HepG2 (cell line): Measurements from ENCODE around the gene OPN1SW. TPM values are rescaled to one million over a fixed set of nuclear protein-coding genes. Genes with fewer than 3 reads are reported as not detected.

ENCODE experiments used
- ATAC-seq: fragments of 200-7000 bp; cut with Tn5 transposase; 3 replicates; pipeline ENCODE4 v1.9.1; 2020; ENCODE audit warnings: mild to moderate bottlenecking, moderate library complexity
- BruUV-seq: library from RNA; stranded (reverse); fragments of 400-500 nt; replicated peaks from 2 replicates; lab custom pipeline; 2021; lab: Mats Ljungman, UMichigan
- CTCF ChIA-PET: fragments of 300-600 bp; formaldehyde crosslinking; extraction: SDS; loops from one replicate; lab custom pipeline; 2021; ENCODE audit warnings: low total read pairs, inconsistent platforms, low intra/inter-chr PET ratio; lab: Yijun Ruan, JAX
- POLR2A ChIA-PET: fragments of 350-600 bp; sonication (Branson Sonifier 250); formaldehyde crosslinking; loops from one replicate; lab custom pipeline; 2020; ENCODE audit warnings: antibody characterized with exemption, inconsistent platforms; lab: Yijun Ruan, JAX
- DNase-seq: peaks from one replicate; pipeline ENCODE4 v3.0.0-alpha.2; 2015; ENCODE audit warnings: low spot score
- FAIRE-seq: peaks from 3 replicates; lab custom pipeline; 2011; peaks lifted over from hg19 to GRCh38; lab: Jason Lieb, UNC
- H2AFZ ChIP-seq: one replicate; pipeline ENCODE4 v1.6.1; 2011; ENCODE audit warnings: low read length, inconsistent platforms
- H3K27ac ChIP-seq: fragments of 300-600 bp; 3 replicates; pipeline ENCODE4 v1.8.0; 2011; ENCODE audit warnings: mixed run types, mild to moderate bottlenecking, mixed read lengths, low read length, inconsistent platforms; ENCODE audit not compliant: insufficient read depth; ENCODE audit errors: extremely low read length
- H3K27me3 ChIP-seq, 2 experiments: fragments of 200-600 bp in 1 of 2; 2 replicates in 1 of 2; 3 replicates in 1 of 2; pipeline versions ENCODE4 v1.6.0 to v1.8.0; 2011; ENCODE audit warnings: low read length in 2 of 2, mild to moderate bottlenecking in 2 of 2, moderate library complexity in 2 of 2, inconsistent platforms in 1 of 2; ENCODE audit not compliant: insufficient read depth in 2 of 2, control insufficient read depth in 1 of 2
- H3K36me3 ChIP-seq, 2 experiments: fragments of 200-600 bp in 1 of 2; replicated peaks in 1 of 2; 2 replicates in 1 of 2; 3 replicates in 1 of 2; pipeline versions ENCODE4 v1.5.1 to v1.8.0; 2011; ENCODE audit warnings: low read length in 2 of 2, inconsistent platforms in 1 of 2; ENCODE audit not compliant: insufficient read depth in 2 of 2, control insufficient read depth in 1 of 2
- H3K4me1 ChIP-seq: 2 replicates; pipeline ENCODE4 v1.5.1; 2012; ENCODE audit warnings: low read length, inconsistent platforms; ENCODE audit not compliant: insufficient read depth
- H3K4me2 ChIP-seq: 2 replicates; pipeline ENCODE4 v1.6.0; 2011; ENCODE audit warnings: low read depth, low read length, inconsistent platforms
- H3K4me3 ChIP-seq, 3 experiments: fragments of 200-600 bp in 1 of 3; sonication (generic), shearing (Covaris generic) in 1 of 3; replicated peaks in 1 of 3; 2 replicates each; pipeline ENCODE4 v1.5.1; 2011 to 2016; ENCODE audit warnings: low read length in 3 of 3, inconsistent platforms in 2 of 3, low read depth in 2 of 3, mild to moderate bottlenecking in 2 of 3, control low read depth in 1 of 3, mixed read lengths in 1 of 3; ENCODE audit not compliant: insufficient read depth in 1 of 3
- H3K79me2 ChIP-seq: one replicate; pipeline ENCODE4 v1.6.1; 2011; ENCODE audit warnings: low read length, inconsistent platforms; ENCODE audit not compliant: insufficient read depth
- H3K9ac ChIP-seq: 2 replicates; pipeline ENCODE4 v1.6.0; 2011; ENCODE audit warnings: mild to moderate bottlenecking, low read depth, low read length, inconsistent platforms; ENCODE audit not compliant: insufficient read depth
- H3K9me3 ChIP-seq: 2 replicates; pipeline ENCODE4 v1.5.1; 2012; ENCODE audit warnings: mild to moderate bottlenecking, low read length
- H4K20me1 ChIP-seq: 2 replicates; pipeline ENCODE4 v1.6.0; 2011; ENCODE audit warnings: inconsistent platforms, mild to moderate bottlenecking, low read length, moderate library complexity; ENCODE audit not compliant: insufficient read depth
- CCAR2 ChIP-seq: fragments of 200-400 bp; formaldehyde crosslinking; optimal IDR thresholded peaks from 2 replicates; pipeline ENCODE3; 2018; ENCODE audit warnings: low read depth, mild to moderate bottlenecking, low read length, moderate library complexity
- DNMT3B ChIP-seq: conservative IDR thresholded peaks from 2 replicates; pipeline ENCODE4 v1.6.1; 2016; ENCODE audit warnings: missing biosample characterization, control low read depth
- DPF2 ChIP-seq: sonication (generic); formaldehyde crosslinking; IDR thresholded peaks from 2 replicates; pipeline ENCODE4 v1.4.0; 2020; ENCODE audit warnings: mild to moderate bottlenecking, low read depth, missing genetic modification reagents, borderline replicate concordance
- GLMP ChIP-seq: sonication (generic); formaldehyde crosslinking; IDR thresholded peaks from 2 replicates; pipeline ENCODE4 v1.9.0; 2021; ENCODE audit warnings: missing genetic modification reagents, mild to moderate bottlenecking, borderline replicate concordance
- HMG20B ChIP-seq: conservative IDR thresholded peaks from 2 replicates; pipeline ENCODE4 v1.6.1; 2016; ENCODE audit warnings: missing genetic modification reagents, missing compliant biosample characterization
- NFE2L1 ChIP-seq: sonication (generic); formaldehyde crosslinking; IDR thresholded peaks from 2 replicates; pipeline ENCODE4 v1.4.0; 2020; ENCODE audit warnings: missing genetic modification reagents, mild to moderate bottlenecking, borderline replicate concordance
- NFE2L2 ChIP-seq: fragments of 150-350 bp; IDR thresholded peaks from 2 replicates; pipeline ENCODE4 v1.6.1; 2014; ENCODE audit warnings: low read length
- NR1H2 ChIP-seq: sonication (generic); formaldehyde crosslinking; IDR thresholded peaks from 2 replicates; pipeline ENCODE4 v1.8.1; 2022; ENCODE audit warnings: low read depth, missing genetic modification reagents, borderline replicate concordance
- PHF8 ChIP-seq: sonication (generic); formaldehyde crosslinking; IDR thresholded peaks from 2 replicates; pipeline ENCODE4 v1.5.0; 2020; ENCODE audit warnings: missing genetic modification reagents
- SMARCC2 ChIP-seq: fragments of 450-650 bp; IDR thresholded peaks from 2 replicates; pipeline ENCODE4 v1.6.1; 2017; ENCODE audit warnings: antibody characterized with exemption, mild to moderate bottlenecking
- SP1 ChIP-seq, 2 experiments: fragments of 450-650 bp in 1 of 2; sonication (generic) in 1 of 2; formaldehyde crosslinking in 1 of 2; IDR thresholded peaks; 2 replicates each; pipeline versions ENCODE4 v1.4.0 to v1.6.1; 2016 to 2020; ENCODE audit warnings: missing genetic modification reagents in 1 of 2
- TEAD3 ChIP-seq: optimal IDR thresholded peaks from 2 replicates; pipeline ENCODE3; 2016; ENCODE audit warnings: borderline replicate concordance
- TIGD3 ChIP-seq: sonication (generic); formaldehyde crosslinking; IDR thresholded peaks from 2 replicates; pipeline ENCODE4 v1.5.1; 2020; ENCODE audit warnings: mild to moderate bottlenecking, missing genetic modification reagents, borderline replicate concordance
- TOPORS ChIP-seq: sonication (generic); formaldehyde crosslinking; IDR thresholded peaks from 2 replicates; pipeline ENCODE4 v1.8.0; 2023; ENCODE audit warnings: mild to moderate bottlenecking, missing genetic modification reagents
- XBP1 ChIP-seq: sonication (generic); formaldehyde crosslinking; IDR thresholded peaks from 2 replicates; pipeline ENCODE4 v1.5.0; 2020; ENCODE audit warnings: missing genetic modification reagents
- ZC3H13 ChIP-seq: sonication (generic); formaldehyde crosslinking; IDR thresholded peaks from 2 replicates; pipeline ENCODE4 v1.8.1; 2023; ENCODE audit warnings: mild to moderate bottlenecking, missing genetic modification reagents, moderate library complexity
- ZNF143 ChIP-seq: sonication (generic); formaldehyde crosslinking; IDR thresholded peaks from 2 replicates; pipeline ENCODE4 v1.4.0; 2020; ENCODE audit warnings: missing genetic modification reagents
- ZNF616 ChIP-seq: sonication (generic); formaldehyde crosslinking; IDR thresholded peaks from 2 replicates; pipeline ENCODE4 v1.5.0; 2020; ENCODE audit warnings: low read depth, mild to moderate bottlenecking, missing genetic modification reagents
- ZNF737 ChIP-seq: sonication (generic); formaldehyde crosslinking; IDR thresholded peaks from 2 replicates; pipeline ENCODE4 v1.5.0; 2020; ENCODE audit warnings: missing genetic modification reagents, mild to moderate bottlenecking, borderline replicate concordance
- ZNF75D ChIP-seq: sonication (generic); formaldehyde crosslinking; IDR thresholded peaks from 2 replicates; pipeline ENCODE4 v1.8.1; 2023; ENCODE audit warnings: missing genetic modification reagents, mild to moderate bottlenecking, borderline replicate concordance
- ZXDC ChIP-seq: sonication (generic); formaldehyde crosslinking; IDR thresholded peaks from 2 replicates; pipeline ENCODE4 v1.5.0; 2020; ENCODE audit warnings: mild to moderate bottlenecking, missing genetic modification reagents
- WGBS: methylation state at CpG from one replicate; pipeline ENCODE4 v1.1.6; 2017; ENCODE audit warnings: low lambda C conversion rate; 5-methylcytosine and 5-hydroxymethylcytosine counted together
- in situ Hi-C: cut with HindIII; loops from 2 replicates; pipeline ENCODE4 v1.10.0; 2017; ENCODE audit warnings: low pct_unique_long_range_greater_than_20kb; ENCODE audit not compliant: extremely low pct_ligation_motif_present
- intact Hi-C: fragments of 100-400 bp; cut with micrococcal nuclease; formaldehyde crosslinking; loops from one replicate; pipeline ENCODE4 v1.10.0; 2022; ENCODE audit not compliant: unreplicated experiment
- polyA plus RNA-seq, 8 experiments: library from polyadenylated mRNA; depleted of rRNA in 3 of 8; stranded (reverse) in 7 of 8; unstranded in 1 of 8; fragments of >200 nt; fragmentation: Illumina TruSeq in 4 of 8; extraction: Trizol in 4 of 8; gene quantifications; 2 replicates each; pipeline versions ENCODE4 v1.2.1 to v1.2.3, GENCODE V29; 2011 to 2016; ENCODE audit warnings: low read depth in 4 of 8, missing spikeins in 1 of 8, mixed read lengths in 1 of 8; ENCODE audit not compliant: insufficient read depth in 1 of 8
- total RNA-seq, 5 experiments: library from RNA; depleted of rRNA; stranded (reverse); fragments of >200 nt; fragmentation: Illumina TruSeq; extraction: Trizol; gene quantifications; 2 replicates each; pipeline ENCODE4 v1.2.3, GENCODE V29; 2016; ENCODE audit warnings: low read depth in 1 of 5

Gene OPN1SW
- total and polyA plus RNA-seq, 2 of the 13 experiments (the other 11 are each of a cell fraction or from before 2014, with no cell fraction given) = not detected

DNA sequence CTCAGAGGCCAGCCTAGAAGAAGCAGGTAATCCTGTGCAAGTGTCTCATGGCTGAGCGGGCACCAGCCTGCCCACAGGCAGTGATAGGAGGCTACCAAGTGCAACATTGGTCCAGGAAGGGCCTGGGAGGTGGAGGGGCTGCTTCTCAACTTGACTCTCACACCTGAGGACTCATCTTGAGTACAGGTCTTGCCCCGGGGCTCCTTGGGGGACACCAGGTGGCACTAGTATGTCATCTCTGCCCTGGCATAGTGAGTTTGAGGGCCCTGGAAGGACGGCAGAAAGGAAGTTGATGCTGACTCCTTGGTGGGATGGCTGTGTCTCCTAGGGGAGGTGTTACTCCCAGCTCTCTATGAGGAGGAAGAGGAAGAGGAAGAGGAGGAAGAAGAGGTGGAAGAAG lies 18.4 kb upstream of the OPN1SW start (continued):
- no peak for TF ChIP-seq ZXDC
- no peak for TF ChIP-seq TOPORS (CRISPR knock-in tag)
- no peak for TF ChIP-seq CCAR2

GRCh38 chr7:128793181-128793547 lies 17.6 kb upstream of the OPN1SW start:
- FAIRE-seq (no peak), ATAC-seq (no peak)
- no TSS peak for BruUV-seq

More at GRCh38 chr7:128793181-128793547, 17.6 kb upstream of the OPN1SW start:
- intact Hi-C loops (no loop called here), in situ Hi-C loops (loop anchor here (5.0 kb wide), 1 partner anchor 89 kb away; no protein-coding TSS in a partner anchor)
- Histone ChIP-seq H3K4me2 (no peak overlapping the region), H3K27ac (no peak overlapping the region), H3K4me3 (no peak overlapping the region), H2AFZ (no peak overlapping the region), H3K9ac (no peak overlapping the region), H3K36me3 (no peaks in the 10 kb centered on the region), H3K4me1 (peaks cover 17% of the 10 kb centered on the region), H3K79me2 (no peaks in the 10 kb centered on the region), H3K9me3 (no peaks in the 10 kb centered on the region), H4K20me1 (no peaks in the 10 kb centered on the region), H3K27me3 (peaks cover 7 to 36% of the 10 kb centered on the region in 2 experiments; a peak in 4 of 5 replicates)
- no peak for TF ChIP-seq DPF2 (CRISPR knock-in tag)
- TF ChIP-seq SP1 (IDR thresholded peaks at IDR 0.05) = no peak
- TF ChIP-seq SP1 (CRISPR knock-in tag; IDR thresholded peaks at IDR 0.05) = no peak
- no peak for TF ChIP-seq ZNF143 (CRISPR knock-in tag)
- TF ChIP-seq NFE2L1 (CRISPR knock-in tag) = no peak
- TF ChIP-seq XBP1 (CRISPR knock-in tag) = no peak
- no peak for TF ChIP-seq ZNF737 (CRISPR knock-in tag)
- no peak for TF ChIP-seq NR1H2
- TF ChIP-seq ZC3H13 (CRISPR knock-in tag) = no peak
- TF ChIP-seq TEAD3 (CRISPR knock-in tag) = no peak
- TF ChIP-seq ZNF75D (CRISPR knock-in tag) = no peak
- TF ChIP-seq ZNF616 (CRISPR knock-in tag) = no peak
- TF ChIP-seq TOPORS (CRISPR knock-in tag) = no peak
- TF ChIP-seq PHF8 (CRISPR knock-in tag) = no peak
- TF ChIP-seq GLMP = no peak
- TF ChIP-seq NFE2L2 = no peak
- no peak for TF ChIP-seq TIGD3 (CRISPR knock-in tag)
- TF ChIP-seq SMARCC2 = no peak
- TF ChIP-seq HMG20B (CRISPR knock-in tag) = no peak
- TF ChIP-seq DNMT3B (CRISPR knock-in tag) = no peak
- WGBS = 81% methylated on average over 5 of the region's 5 CpGs
- CTCF ChIA-PET = no interaction called here
- POLR2A ChIA-PET = no interaction called here
- DNase-seq = no peak
